Eye (tissue), 1 donor: Measurements from ENCODE around the gene BCL2L12.

Experiments
- DNase-seq: peaks from one replicate; pipeline ENCODE4 v3.0.0-alpha.2; 2015

BCL2L12 gene

GRCh38 chr19:49685845-49686332 lies 20.2 kb downstream of the BCL2L12 start:
- DNase-seq = no peak

DNA sequence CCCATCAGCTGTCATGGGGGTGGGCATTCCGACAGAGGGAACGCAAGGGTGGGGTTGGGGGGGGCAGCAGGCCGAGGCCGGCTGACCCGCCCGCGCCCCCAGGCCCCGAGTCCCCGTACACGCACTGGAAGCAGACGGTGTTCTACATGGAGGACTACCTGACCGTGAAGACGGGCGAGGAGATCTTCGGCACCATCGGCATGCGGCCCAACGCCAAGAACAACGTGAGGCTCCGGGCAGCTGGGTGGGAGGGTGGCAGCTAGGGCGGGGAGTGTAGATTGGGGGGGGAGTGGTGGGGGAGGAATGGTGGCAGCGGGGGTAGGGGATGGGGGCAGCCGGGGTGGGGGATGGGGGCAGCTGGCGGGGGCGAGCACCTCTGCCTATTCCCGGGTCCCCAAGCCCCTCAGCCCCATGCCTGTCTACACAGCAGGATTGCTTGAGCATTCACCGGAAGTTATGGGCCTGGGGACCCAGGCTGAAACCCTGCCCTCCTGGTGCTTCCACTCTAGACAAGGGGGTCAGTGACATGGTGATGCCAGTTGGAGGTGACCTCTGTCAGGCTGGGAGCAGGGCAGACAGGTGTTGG lies 20.9 kb downstream of the BCL2L12 start:
- no peak for DNase-seq

GRCh38 chr19:49687150-49687549 lies 21.4 kb downstream of the BCL2L12 start:
- DNase-seq = no peak

- DNase-seq = no peak
Measured at GRCh38 chr19:49687566-49688316, 22.0 kb downstream of the BCL2L12 start.

DNA sequence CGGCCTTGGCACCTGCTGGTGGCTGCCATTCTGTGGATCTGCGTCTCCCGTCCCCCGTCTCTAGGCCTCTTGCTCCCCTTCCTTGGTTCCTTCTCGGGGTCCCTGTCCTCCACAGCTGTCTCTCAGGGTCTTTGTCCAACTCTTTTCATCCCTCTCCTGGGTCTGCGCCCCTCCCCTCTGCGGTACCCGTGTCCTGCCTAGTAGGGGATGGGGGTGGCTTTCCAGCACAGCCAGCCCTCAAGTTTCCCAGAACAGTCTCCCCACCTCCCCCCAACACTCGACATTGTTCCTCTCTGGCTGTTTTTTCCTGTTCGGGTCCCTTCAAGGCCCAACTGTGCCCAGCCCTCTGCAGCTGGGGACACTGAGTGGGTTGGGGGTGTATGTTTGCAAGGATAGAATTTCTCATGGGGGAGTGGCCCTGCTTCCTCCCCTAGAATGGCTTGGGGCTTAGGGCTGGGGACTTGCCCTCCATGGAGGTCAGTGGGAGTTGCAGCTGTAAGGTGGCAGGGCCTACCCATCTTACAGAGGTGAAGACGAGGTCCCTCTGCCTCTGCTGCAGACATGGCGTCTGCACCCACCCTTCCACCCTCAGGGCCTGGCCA lies 22.9 kb downstream of the BCL2L12 start:
- DNase-seq = no peak

GRCh38 chr19:49689133-49690078 lies 23.7 kb downstream of the BCL2L12 start, which contains the start of gene ADM5:
Gene ADM5 (plus strand): TSS chr19:49689594. CDS start chr19:49689838, 244 bp downstream.
- peak; percentile 65 for DNase-seq

DNA sequence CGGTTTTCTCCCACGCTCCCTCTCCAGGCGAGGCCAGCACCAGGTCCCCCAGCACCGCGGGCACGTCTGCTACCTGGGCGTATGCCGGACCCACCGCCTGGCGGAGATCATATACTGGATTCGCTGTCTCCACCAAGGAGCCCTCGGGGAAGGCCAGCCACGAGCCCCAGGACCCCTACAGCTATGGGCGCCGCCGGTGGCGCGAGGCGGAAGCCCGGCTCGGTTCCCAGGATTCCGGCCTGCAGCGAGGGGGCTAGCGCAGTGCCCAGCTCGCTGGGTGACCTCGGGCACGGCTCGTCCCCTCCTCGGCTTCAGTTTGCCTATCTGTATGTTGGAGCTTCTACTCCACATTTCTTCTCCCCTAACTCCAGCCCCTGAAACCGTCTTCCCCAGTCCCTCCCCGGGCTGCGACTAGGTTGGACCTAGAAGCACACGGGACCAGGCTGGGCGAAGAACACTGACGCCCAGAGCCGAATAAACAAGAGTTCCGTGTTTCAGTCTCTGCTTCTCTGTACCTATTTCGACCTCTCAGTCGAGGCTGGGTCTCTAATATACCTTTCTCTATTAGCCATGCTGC lies 24.4 kb downstream of the BCL2L12 start:
- DNase-seq = no peak

GRCh38 chr19:49690656-49691242 lies 25.0 kb downstream of the BCL2L12 start, which contains the start of gene CPT1C:
Gene CPT1C (plus strand): TSS chr19:49691116. CDS start chr19:49692253, 1,137 bp downstream.
- peak; percentile 95 for DNase-seq

DNA sequence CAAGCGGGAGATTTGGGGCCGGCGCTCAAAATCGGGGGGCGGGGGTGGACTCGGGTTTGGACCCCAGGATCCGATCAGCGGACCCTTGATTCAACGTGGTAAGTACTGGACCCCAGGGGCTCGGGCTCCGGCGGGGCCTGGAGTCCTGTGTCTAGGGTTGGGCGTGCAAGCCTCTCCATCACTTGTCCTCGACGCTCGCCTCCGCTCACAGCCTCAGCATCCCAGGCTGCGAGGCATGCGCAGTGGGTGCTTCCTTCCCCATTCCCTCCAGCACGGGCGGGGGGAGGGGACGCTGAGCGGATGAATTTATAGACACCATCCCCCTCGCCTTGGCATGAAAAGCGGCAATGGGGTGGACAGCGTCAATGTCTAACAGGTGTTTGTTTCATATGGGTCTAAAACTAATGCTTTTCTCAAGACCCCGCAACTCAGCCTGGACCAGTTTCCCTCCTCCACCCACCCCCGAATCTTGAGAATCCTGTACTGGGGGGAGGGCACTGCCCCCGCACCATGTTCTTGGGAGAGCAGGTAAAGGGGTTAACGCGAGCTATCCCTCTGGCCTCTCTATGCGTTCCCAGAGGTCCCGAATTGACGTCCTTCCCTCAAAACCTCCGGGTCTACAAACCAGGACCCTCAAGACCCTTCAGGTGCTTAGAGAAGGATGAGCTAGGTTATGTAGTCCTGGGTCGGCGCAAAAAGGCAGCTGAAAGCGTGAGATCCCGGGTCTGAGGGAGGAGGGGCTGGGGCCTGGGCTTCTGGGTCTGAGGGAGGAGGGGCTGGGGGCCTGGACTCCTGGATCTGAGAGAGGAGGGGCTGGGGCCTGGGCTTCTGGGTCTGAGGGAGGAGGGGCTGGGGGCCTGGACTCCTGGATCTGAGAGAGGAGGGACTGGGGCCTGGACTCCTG lies 25.8 kb downstream of the BCL2L12 start:
- DNase-seq = peak; percentile 95

DNA sequence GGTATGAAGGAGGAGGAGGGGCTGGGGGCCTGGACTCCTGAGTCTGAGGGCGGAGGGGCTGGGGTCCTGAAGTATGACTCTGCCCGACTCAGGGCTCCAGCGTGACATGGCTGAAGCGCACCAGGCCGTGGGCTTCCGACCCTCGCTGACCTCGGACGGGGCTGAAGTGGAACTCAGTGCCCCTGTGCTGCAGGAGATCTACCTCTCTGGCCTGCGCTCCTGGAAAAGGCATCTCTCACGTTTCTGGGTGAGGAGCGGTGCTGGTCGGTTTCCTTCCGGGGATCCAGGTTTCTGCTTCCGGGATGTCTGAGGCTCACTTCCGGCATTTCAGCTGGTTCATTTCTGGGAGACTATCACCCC lies 26.4 kb downstream of the BCL2L12 start:
- no peak for DNase-seq

- no peak for DNase-seq
Measured at GRCh38 chr19:49696115-49696514, 30.4 kb downstream of the BCL2L12 start.

DNA sequence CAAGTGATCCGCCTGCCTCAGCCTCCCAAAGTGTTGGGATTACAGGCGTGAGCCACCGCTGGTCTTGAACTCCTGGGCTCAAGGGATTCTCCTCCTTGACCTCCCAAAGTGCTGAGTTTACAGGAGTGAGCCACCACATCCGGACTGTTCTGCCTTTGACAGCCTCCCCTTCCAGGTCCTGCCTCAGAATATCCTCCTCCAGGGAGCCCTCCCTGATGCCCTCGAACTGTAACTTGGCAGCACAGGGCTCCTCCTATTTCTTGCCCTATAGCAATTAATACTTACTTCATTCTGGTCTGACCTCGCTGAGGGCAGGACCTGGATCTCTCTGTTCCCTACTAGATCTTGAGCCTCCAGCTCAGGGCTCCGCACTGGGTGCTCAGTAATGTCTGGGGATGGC lies 31.1 kb downstream of the BCL2L12 start:
- no peak for DNase-seq

DNA sequence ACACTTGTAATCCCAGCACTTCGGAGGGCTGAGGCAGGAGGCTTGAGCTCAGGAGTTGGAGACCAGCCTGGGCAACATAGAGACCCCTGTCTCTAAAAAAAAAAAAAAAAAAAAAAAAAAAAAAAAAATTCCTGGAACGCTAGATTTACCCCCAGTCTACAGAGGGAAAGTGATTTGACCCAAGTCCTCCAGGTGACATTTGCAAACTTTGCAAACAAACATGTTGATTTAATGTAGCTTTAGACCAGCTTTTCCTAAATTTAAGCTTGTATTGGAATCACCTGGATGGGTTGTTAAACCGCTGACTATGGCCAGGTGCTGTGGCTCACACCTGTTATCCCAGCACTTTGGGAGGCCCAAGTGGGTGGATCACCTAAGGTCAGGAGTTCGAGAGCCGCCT lies 33.6 kb downstream of the BCL2L12 start:
- no peak for DNase-seq

- no peak for DNase-seq
Measured at GRCh38 chr19:49700563-49700962, 34.8 kb downstream of the BCL2L12 start.

GRCh38 chr19:49701271-49701786 lies 35.6 kb downstream of the BCL2L12 start:
- DNase-seq = no peak

GRCh38 chr19:49704888-49705642 lies 39.3 kb downstream of the BCL2L12 start:
- no peak for DNase-seq

DNA sequence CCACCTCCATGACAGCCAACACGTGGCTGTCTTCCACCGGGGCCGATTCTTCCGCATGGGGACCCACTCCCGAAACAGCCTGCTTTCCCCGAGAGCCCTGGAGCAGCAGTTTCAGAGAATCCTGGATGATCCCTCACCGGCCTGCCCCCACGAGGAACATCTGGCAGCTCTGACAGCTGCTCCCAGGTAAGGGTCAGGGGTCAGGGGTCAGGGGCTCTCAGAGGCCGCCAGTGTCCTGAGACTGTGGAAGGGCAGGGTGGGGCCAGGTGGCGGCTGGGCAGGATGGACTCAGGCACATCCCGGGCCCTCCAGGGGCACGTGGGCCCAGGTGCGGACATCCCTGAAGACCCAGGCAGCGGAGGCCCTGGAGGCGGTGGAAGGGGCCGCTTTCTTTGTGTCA lies 40.2 kb downstream of the BCL2L12 start:
- DNase-seq = no peak

DNA sequence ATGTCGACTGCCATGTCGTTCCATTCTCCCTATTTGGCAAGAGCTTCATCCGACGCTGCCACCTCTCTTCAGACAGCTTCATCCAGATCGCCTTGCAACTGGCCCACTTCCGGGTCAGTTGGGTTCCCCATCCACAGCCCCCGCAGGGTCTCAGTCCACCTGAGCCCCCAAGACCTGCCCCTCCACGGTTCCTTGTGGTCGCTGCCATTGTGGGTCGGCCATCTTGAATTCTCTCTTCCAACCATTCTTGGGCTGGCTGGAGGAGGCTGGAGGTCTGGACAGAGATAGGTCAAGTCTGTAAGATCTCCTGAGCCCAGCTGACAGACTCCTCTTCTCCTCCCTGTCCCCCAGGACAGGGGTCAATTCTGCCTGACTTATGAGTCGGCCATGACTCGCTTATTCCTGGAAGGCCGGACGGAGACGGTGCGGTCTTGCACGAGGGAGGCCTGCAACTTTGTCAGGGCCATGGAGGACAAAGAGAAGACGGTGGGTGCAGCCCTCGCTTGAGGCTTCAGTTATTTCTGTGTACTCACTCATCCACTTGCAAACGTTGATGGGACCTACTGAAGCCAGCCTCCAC lies 44.7 kb downstream of the BCL2L12 start:
- DNase-seq = no peak

DNA sequence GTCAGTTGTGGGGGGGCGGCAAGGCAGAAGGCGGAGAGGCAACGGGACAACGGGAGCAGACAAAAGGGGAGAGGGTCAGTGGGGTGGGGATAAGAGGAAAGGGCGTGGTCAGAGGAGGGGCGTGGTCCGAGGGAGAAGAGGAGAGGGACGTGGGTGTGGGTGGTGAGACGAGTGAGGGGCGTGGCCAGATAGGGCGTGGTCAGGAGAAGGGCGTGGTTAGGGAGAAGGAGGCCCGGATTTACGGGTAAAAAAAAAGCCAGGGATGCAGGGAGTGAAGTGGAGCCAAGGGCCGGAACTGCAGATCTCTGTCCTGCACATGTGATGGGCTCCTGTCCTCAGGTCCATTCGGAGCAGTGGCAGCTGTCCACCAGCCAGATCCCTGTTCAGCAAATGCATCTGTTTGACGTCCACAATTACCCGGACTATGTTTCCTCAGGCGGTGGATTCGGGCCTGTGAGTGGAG lies 46.7 kb downstream of the BCL2L12 start:
- DNase-seq = no peak
